Neuron (in vitro differentiated cells): ENCODE results near the gene MTHFSD.

Experiments used
- H2AFZ ChIP-seq: one replicate; pipeline ENCODE4 v1.6.1; 2013; ENCODE audit warnings: low read depth, mild to moderate bottlenecking, inconsistent platforms, low read length, moderate library complexity
- H3K27me3 ChIP-seq: one replicate; pipeline ENCODE4 v1.6.1; 2013; ENCODE audit warnings: low read length; ENCODE audit not compliant: insufficient read depth
- H3K36me3 ChIP-seq: one replicate; pipeline ENCODE4 v1.6.1; 2013; ENCODE audit warnings: low read length; ENCODE audit not compliant: insufficient read depth
- H3K4me1 ChIP-seq: one replicate; pipeline ENCODE4 v1.6.1; 2013; ENCODE audit warnings: low read length; ENCODE audit not compliant: insufficient read depth
- H3K4me3 ChIP-seq: 2 replicates; pipeline ENCODE4 v1.5.1; 2013; ENCODE audit warnings: mild to moderate bottlenecking, low read length, moderate library complexity
- H3K9me3 ChIP-seq: one replicate; pipeline ENCODE4 v1.6.1; 2013; ENCODE audit warnings: low read length

MTHFSD gene, protein sequence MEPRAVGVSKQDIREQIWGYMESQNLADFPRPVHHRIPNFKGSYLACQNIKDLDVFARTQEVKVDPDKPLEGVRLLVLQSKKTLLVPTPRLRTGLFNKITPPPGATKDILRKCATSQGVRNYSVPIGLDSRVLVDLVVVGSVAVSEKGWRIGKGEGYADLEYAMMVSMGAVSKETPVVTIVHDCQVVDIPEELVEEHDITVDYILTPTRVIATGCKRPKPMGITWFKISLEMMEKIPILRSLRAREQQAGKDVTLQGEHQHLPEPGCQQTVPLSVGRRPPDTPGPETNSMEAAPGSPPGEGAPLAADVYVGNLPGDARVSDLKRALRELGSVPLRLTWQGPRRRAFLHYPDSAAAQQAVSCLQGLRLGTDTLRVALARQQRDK

DNA sequence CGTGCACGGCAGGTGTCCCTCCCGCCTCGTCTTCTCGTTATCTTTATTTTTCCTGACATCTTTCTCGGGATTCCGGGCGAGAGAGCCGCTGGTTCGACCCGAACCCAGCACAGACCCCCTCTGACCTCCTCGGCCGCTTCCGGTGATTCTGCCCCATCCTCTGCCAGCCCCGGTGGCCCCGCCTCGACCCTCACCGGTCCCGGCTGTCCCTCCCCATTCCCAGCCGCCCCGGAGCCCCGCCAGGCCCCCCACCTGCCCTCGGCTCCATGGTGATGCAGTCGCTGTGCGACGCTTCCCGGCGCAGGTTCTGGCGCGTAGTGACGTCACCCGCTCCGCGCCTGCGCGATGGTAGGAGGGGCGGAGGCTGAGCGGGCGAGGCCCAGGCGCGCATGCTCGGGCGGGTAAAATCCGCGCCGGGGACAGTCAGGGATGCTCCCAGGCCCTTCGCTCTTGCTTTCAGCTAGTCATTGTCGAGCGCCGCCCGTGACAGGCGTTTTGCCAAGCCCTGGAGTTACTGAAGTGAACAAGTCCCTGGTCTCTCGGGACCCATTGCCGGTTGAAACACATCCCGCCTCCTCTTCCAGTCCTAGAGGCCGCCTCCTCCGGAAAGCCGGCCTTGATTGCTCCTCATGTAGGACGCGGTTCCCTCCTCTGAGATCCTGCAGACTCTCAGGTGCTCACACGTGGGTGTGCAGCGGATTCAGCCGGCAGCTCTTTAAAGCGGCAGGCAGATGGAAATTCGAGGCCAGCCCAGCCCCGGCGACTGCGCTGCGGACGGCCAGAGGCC is at the start of gene MTHFSD:
Gene MTHFSD (minus strand): TSS at position 319 of the 787 bp plus-strand sequence. CDS start 51 bp downstream, at position 268.
- Histone ChIP-seq H3K4me3 (peak within 1 kb of the TSS; percentile 97), H3K36me3 (peaks cover 13% of the 10 kb centered on the region), H2AFZ (peak within 1 kb of the TSS; percentile 44), H3K9me3 (no peaks in the 10 kb centered on the region), H3K27me3 (peaks cover 2% of the 10 kb centered on the region), H3K4me1 (peaks cover 14% of the 10 kb centered on the region)

DNA sequence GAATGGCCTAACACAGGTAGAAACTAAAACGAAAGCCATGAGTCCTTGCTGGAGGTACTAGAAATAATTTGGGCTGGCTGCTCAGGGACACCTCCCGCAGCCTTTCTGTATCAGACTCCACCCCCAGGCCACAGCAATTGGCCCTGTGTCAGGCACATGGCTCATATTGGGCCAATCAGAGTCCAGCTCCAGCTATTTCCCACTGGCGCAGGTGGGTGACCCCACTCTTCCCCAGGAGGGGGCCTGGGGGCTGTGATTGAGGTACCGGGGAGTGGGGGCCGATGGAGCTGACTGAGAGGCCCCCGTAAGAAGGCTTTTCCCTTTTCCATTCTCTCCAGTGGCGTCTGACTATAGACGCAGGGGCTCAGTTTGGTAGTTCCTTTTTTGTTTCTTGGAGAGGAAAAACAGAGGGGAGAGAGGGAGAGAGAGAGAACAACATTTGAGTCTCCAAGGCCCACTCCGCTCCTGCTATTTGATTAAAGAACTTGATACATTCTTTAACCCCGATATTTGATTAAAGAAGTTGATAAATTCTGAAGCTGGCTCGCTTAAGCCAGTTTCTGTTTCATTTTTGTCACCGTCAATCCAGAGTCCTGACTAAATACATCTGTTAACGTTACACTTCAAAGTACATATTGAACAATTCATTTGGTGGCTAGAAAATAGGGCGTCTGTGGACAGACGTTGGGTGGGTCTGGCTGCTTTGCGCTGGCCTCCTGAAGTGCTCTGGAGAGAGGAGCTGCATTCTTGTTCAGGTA is 49.6 kb upstream of the MTHFSD start:
- Histone ChIP-seq H3K27me3 (peaks cover 8% of the 10 kb centered on the region), H3K36me3 (no peaks in the 10 kb centered on the region), H3K9me3 (no peaks in the 10 kb centered on the region), H3K4me3 (no peak overlapping the region), H3K4me1 (no peaks in the 10 kb centered on the region), H2AFZ (no peak overlapping the region)

DNA sequence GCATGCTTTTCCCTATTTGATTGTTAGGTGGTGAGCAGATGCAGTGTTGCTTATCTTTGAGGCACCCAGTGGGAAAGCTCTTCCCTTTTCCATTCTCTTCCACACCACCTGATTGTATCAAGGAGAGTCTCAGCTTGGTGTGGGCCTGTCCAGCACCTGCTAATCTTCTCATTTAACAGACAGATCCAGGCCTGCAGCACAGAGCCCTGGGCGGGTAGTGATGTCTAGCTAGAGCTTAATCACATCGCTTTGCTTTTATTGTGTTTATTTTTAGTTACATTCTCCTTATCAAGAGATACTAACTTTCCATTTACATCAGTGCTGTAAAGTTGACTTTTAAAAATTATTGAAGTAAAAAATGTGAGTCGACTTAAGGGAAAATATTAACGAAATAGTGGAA is 47.5 kb upstream of the MTHFSD start:
- Histone ChIP-seq H3K9me3 (no peaks in the 10 kb centered on the region), H3K36me3 (no peaks in the 10 kb centered on the region), H2AFZ (no peak overlapping the region)

DNA sequence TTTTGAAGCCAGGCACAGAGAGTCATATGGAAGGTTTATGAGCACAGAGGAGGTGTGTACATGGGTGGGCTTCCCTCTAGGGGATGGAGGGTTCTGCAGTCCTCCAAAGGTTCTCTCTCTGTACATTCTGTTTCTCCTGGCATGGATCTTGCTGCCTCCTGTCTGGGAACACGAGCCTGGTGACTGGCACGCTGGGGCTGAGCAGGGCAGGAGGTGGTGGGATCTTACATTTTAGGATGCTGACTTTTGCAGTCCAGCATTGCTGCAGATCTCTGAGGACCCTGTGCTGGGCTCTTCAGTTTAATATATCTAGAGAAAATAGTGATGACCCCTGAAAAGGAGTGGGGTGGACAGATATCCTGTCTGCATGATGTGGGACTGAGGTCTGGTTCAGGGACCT is 46.3 kb upstream of the MTHFSD start:
- H3K27me3 ChIP-seq, result peaks cover 30% of the 10 kb centered on the region

More for the DNA sequence above, 47.5 kb upstream of the MTHFSD start:
- Histone ChIP-seq H3K4me3 (no peak overlapping the region), H3K27me3 (peaks cover 23% of the 10 kb centered on the region), H3K4me1 (no peaks in the 10 kb centered on the region)

DNA sequence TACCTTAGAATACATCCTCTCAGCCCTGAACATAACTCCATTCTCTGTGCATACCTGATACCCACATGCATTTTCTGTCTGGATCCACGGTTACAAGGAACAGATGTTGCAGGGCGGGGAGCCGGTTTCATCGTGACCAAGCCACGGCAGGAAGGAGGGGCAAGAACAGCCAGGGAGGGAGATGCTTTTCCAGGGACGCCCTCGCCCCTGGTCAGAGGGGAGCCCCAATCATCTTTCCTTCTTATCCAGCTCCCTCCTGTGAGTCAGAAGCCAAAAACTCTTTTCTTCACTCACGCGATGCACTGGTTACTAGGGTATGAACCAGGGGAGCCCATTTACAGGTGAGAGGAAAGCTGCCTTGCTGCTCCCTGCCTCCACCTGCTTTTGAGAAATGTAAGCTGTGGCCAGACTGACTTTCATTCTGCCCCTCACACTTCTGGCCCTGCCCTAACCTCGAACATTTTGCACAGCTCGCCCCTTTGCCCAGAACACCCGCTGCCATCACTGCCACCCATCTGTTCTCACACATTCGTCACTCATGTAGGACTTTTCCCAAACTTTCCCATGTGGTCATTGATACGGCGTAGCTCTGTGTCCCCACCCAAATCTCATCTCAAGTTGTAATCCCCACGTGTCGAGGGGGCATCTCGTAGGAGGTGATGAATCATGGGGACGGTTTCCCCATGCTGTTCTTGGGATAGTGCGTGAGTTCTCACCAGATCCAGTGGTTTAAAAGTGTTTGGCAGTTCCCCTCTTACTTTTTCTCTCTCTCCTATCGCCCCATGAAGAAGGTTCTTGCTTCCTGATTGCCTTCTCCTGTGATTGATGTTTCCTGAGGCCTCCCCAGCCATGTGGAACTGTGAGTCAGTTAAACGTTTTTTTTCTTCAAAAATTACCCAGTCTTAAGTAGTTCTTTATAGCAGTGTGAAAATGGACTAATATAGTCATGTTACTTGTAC is 43.9 kb upstream of the MTHFSD start:
- H3K36me3 ChIP-seq, result no peaks in the 10 kb centered on the region
- no peak overlapping the region for H2AFZ ChIP-seq
- H3K9me3 ChIP-seq, result no peaks in the 10 kb centered on the region
- H3K4me3 ChIP-seq, result no peak overlapping the region
- peaks cover 44% of the 10 kb centered on the region for H3K27me3 ChIP-seq
- no peaks in the 10 kb centered on the region for H3K4me1 ChIP-seq

More for the DNA sequence above, 46.3 kb upstream of the MTHFSD start:
- H3K9me3 ChIP-seq, result no peaks in the 10 kb centered on the region
- H3K4me3 ChIP-seq, result no peak overlapping the region
- H2AFZ ChIP-seq, result no peak overlapping the region
- H3K36me3 ChIP-seq, result no peaks in the 10 kb centered on the region
- no peaks in the 10 kb centered on the region for H3K4me1 ChIP-seq

DNA sequence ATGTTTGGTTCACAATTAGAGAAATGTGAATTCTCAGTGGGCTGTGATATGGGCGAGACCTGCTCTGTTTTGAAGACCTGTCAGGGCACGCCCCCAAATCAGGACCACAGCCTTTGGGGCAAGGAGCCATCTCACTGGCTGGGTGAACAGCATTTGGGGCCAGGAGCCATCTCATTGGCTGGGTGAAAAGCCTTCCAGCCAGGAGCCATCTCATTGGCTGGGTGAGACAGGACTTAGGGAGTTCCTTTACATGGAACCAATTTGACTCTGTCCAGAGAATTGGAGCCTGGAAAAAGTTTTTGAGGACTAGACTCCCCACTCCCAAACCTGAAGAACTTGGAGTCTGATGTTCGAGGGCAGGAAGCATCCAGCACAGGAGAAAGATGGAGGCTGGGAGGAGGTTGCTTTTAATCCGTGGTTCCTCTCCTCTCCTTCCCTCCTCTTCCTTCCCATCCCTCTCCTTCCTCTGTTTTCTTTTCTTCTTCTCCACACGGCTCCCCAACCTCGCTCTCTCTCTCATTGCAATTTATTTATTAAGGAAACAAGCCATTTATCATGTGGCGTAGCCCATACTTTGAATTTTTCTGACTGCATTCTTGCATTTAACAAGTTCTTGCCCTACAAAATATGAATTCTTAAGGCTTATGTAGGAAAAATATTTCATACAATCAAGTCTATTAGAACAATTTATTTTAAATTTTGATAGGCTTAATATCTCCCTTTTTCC is 43.0 kb upstream of the MTHFSD start:
- Histone ChIP-seq H3K4me3 (no peak overlapping the region), H3K27me3 (peaks cover 51% of the 10 kb centered on the region), H3K4me1 (no peaks in the 10 kb centered on the region), H2AFZ (no peak overlapping the region), H3K9me3 (no peaks in the 10 kb centered on the region), H3K36me3 (no peaks in the 10 kb centered on the region)

DNA sequence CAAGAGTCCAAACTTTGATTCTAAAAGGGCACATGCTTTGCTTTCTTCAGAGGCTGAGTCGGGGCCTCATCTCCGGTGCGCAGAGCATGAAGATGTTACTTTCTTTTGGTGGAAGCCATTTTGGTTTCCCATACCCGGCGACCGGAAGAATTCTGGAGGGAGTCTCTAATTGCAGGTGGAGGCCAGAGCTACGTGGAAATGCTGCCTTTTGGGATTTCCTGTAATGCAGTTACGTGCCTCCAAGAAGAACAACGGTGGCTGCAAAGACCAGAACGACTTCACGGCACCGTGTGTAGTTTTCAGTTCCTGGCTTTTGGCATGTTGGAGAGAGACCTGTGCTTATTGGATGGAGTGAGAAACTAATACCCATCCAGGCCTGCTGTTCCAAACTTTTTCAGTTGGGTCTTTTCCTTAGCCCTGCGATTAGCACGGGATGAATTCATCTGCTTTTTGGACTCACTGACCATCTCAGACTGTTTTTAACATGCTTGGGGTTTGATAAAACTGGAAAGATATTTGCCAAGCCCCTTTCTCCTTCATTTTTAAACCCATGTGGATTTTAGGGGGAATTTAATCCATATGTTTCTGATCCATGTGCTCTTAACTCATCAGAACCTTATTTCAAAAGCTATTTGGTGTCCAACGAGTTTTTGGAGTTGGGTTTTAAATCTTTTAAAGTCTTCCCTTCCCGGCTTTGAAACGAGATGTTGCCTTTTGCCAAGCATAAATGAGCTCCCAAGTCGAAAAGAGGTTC is 42.3 kb upstream of the MTHFSD start:
- H2AFZ ChIP-seq, result no peak overlapping the region
- H3K4me3 ChIP-seq, result no peak overlapping the region

DNA sequence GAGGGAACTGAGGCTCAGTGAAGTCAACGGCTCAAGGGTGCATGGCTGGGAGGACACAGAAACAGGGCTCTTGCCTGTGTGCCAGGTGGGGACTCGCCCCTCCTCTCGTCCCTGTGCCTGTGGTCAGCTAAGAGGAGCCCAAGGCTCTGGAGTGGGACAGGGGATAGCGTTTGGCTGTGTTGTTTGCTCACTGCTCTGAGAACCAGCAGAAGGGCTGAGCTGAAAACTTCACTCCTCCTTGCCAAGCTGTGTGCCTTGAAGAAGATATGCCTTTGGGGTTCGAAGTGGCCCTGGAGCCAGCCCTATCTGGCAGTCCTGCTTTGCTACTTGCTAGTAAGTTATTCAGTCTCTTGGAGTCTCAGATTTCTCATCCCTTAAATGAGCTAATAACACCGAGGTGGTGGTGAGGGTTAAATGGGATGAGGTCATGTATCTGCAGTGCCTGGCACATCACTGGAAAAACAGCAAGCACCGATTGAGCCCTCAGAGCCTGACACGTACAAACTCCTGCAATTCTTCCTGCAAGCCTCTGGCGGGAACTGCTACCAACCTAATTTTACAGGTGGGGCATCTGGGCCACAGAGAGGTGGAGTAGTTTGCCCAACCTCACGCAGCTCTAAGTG is 41.1 kb upstream of the MTHFSD start:
- Histone ChIP-seq H3K4me1 (no peaks in the 10 kb centered on the region), H3K9me3 (no peaks in the 10 kb centered on the region), H3K36me3 (no peaks in the 10 kb centered on the region), H3K4me3 (no peak overlapping the region), H3K27me3 (peaks cover 49% of the 10 kb centered on the region), H2AFZ (no peak overlapping the region)

More for the DNA sequence above, 42.3 kb upstream of the MTHFSD start:
- Histone ChIP-seq H3K9me3 (no peaks in the 10 kb centered on the region), H3K4me1 (no peaks in the 10 kb centered on the region), H3K27me3 (peaks cover 50% of the 10 kb centered on the region), H3K36me3 (no peaks in the 10 kb centered on the region)

DNA sequence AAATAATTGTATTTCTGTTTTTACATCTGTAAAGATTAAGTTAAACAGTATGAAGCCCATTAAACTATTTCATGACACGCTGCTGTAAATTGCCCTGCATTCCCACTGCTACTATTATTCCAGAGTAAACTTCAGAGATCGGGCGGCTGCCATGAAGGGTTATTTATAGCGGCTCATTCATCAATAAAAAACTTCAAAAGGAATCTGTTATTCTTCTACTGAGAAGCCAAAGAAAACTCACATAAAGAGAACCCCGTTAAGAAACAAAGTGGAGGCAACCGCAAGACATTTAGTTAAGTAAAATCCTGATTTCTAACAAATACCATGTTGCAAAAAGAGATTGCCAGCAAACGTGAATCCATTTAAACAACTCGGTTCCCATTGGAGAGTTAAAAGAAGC is 39.7 kb upstream of the MTHFSD start:
- Histone ChIP-seq H3K4me3 (no peak overlapping the region), H3K27me3 (peaks cover 51% of the 10 kb centered on the region), H3K36me3 (no peaks in the 10 kb centered on the region), H2AFZ (no peak overlapping the region), H3K4me1 (no peaks in the 10 kb centered on the region), H3K9me3 (no peaks in the 10 kb centered on the region)

DNA sequence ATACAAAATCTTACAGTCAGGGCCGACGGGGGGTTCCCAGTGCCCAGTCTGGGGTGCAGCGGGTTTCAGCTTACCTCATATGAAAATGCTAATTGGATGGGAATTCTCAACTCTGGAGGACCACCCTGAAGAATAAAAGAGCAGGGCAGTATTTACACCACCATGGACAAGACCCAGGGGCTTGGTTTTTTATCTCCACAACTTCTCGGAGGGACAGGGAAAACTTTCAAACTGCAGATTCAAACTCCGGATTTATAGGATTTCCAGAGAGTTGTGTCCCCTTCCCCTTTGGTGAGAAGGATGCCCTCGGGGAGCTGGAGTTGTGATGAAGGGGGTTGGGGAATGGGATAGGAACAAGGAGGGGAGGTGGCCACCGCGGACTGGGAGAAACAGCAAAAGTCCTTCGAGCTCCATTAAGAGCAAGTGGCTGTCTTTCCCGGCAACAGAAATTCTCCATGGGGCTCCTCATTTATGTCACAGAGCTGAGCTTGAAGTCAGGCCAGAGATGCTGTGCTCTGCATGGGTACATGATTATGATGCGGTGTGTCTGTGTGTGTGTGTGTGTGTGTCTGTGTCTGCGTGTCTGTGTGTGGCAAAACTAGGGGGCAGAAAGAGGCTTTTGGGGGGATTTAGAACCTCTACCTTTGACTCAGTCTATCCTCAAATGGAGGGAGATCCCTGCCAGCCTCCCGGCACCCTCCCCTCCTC is 39.0 kb upstream of the MTHFSD start:
- no peaks in the 10 kb centered on the region for H3K36me3 ChIP-seq
- peaks cover 52% of the 10 kb centered on the region for H3K27me3 ChIP-seq
- no peaks in the 10 kb centered on the region for H3K4me1 ChIP-seq
- no peak overlapping the region for H3K4me3 ChIP-seq
- no peak overlapping the region for H2AFZ ChIP-seq
- no peaks in the 10 kb centered on the region for H3K9me3 ChIP-seq
